ENCODE data around the gene BAG5.

BAG5 gene

GRCh38 chr14:103547455-103547940 is 15.0 kb downstream of the BAG5 start:
- DNase-seq (ENCODE audit: extremely low read depth in 1 of 2, low read depth in 1 of 2) = no peak

- peak; percentile 38 to 66 for DNase-seq (ENCODE audit: extremely low read depth in 1 of 2, low read depth in 1 of 2)
Observed at GRCh38 chr14:103546652-103547454, 15.6 kb downstream of the BAG5 start.

- DNase-seq (ENCODE audit: extremely low read depth in 1 of 2, low read depth in 1 of 2) = no peak
Observed at GRCh38 chr14:103545915-103546651, 16.4 kb downstream of the BAG5 start.

GRCh38 chr14:103545219-103545914 is 17.1 kb downstream of the BAG5 start:
- DNase-seq (ENCODE audit: extremely low read depth in 1 of 2, low read depth in 1 of 2) = no peak

GRCh38 chr14:103544388-103545218 is 17.9 kb downstream of the BAG5 start:
- no peak for DNase-seq (ENCODE audit: extremely low read depth in 1 of 2, low read depth in 1 of 2)

DNA sequence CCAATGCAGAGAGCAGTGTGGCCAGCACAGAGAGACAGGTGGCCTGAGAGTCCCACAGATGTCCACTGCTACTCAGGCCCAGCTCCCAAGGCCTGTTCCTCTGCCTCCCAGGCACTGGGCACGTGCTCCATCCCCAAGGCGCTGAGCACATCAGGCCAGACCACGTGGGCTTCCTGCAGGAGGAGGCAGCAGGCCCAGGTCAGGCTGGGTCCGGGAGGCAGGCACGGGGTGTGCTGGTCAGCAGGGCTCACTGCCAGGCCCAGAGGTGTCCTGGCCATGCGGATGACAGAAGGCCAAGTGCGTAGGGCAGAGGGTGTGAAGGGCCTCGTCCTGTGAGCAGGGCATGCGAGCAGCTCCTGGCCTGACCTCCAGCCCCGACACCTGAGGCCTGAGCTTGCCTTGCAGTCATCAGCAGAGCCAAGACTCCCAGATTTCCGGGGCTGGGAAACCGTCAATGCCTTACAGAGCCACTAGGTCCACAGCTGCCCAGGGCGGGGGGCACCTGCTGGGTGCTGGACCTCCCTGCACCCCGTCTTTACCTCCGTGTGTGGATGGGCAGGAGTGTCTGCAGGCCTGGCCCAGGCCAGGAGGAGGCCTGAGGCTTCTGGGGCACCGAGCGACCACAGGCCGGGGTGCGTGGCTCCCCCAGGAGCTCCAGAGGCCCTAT is 18.6 kb downstream of the BAG5 start:
- DNase-seq (ENCODE audit: extremely low read depth in 1 of 2, low read depth in 1 of 2) = no peak

DNA sequence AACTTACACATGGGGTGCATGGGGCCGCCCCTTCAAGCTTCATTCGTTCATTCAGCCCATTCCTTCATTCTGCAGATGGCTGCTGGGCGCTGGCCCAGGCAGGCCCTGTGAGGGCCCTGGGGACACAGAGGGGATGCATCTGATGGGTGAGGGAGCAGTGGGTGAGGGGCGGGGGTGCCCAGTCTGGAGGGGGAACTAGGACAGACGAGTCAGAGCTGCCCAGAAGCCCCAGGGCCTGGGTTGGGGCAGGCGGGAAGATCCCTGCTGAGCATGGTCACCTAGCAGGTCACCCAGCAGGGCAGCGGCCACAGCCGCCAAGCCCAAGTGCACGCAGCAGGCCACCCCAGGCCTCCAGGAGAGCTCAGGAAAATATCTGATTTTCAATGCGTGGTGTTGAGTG is 19.3 kb downstream of the BAG5 start:
- no peak for DNase-seq (ENCODE audit: extremely low read depth in 1 of 2, low read depth in 1 of 2)

DNA sequence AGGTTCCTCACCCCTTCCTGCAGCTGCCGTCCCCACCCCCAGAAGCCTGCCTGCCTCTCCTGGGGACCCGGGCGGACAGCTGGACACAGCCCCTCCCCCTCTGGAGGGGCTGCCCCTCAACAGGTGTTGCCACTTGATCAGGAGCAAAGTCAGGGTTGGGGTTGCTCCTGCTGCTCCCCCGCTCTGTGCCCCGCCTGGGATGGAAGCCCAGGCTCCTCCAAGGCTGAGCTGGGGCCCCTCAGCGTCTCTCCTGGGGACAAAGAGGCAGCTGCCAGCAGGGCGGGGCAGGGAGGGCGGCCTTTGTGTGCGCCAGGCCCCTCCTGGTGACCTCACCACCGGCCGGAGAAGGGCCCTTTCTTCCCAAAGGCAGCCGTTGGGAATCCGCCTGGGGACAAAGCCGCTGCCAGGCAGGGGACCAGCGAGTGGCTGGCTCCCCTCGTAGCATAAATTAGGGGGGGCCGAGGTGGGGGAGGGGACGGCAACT is 19.8 kb downstream of the BAG5 start:
- no peak for DNase-seq (ENCODE audit: extremely low read depth in 1 of 2, low read depth in 1 of 2)

- no peak for DNase-seq (ENCODE audit: extremely low read depth in 1 of 2, low read depth in 1 of 2)
Observed at GRCh38 chr14:103541709-103542604, 20.5 kb downstream of the BAG5 start.

GRCh38 chr14:103540821-103541708 is 21.4 kb downstream of the BAG5 start:
- DNase-seq (ENCODE audit: extremely low read depth in 1 of 2, low read depth in 1 of 2) = no peak

GRCh38 chr14:103539056-103539825 is 23.2 kb downstream of the BAG5 start:
- DNase-seq (ENCODE audit: extremely low read depth in 1 of 2, low read depth in 1 of 2) = no peak

GRCh38 chr14:103538291-103539055 is 24.0 kb downstream of the BAG5 start:
- DNase-seq (ENCODE audit: extremely low read depth in 1 of 2, low read depth in 1 of 2) = no peak

DNA sequence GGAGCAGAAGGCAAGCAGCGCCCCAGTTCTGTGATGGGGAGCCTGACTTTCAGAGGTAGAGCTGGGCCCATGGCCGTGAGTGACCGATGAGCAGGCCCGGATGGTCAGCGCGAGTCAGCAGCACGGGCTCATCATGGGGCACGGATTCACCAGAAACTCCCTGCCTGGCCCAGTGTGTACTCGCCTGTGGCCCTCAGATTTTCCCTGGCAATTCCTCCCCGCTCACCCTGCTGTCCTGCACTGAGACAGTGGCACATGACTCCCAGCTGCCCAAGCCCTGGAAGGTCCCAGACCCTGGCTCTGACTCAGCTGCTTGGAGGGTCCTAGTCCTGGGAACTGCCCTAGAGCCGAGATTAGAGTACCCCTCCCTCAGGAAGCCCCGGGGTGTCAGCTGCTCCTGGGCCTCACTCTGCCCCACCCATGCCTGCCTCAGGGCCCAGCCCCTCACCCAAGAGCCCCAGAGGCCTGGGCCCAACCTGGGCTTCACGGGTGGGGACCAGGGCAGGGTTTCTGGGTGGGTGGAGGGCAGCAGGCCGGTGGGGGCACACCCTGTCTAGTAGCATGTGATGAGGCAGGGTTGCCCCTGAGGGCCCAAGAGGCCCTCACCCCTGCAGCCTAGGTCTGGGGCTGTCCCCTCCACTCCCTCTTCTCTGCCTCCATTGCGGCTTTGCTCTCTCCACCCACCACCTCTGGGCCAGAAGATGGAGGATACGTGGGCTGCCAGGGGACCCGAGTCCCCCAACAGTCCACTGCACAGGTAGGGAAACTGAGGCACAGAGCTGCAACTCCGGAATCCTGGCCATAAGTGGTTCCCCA is 25.1 kb downstream of the BAG5 start:
- no peak for DNase-seq (ENCODE audit: extremely low read depth in 1 of 2, low read depth in 1 of 2)

DNA sequence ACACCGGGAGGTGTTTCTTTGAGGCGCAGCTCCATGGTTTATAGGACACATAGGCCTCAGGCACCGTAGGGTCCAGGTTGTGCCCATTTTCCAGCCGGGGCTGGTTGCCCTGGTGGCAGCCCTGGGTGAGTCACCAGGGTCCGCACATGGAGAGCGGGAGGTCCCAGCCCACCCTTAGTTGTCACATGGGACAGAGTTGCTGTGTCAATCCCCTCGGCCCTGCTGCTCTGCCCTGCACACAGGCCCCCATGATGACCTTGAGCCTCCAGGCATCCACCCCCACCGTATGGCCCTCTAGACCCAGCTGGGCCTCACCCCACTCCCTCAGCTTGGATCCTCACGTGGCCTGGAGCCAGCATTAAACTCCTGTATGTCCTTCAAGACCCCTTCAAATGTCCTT is 25.8 kb downstream of the BAG5 start:
- no peak for DNase-seq (ENCODE audit: extremely low read depth in 1 of 2, low read depth in 1 of 2)

DNA sequence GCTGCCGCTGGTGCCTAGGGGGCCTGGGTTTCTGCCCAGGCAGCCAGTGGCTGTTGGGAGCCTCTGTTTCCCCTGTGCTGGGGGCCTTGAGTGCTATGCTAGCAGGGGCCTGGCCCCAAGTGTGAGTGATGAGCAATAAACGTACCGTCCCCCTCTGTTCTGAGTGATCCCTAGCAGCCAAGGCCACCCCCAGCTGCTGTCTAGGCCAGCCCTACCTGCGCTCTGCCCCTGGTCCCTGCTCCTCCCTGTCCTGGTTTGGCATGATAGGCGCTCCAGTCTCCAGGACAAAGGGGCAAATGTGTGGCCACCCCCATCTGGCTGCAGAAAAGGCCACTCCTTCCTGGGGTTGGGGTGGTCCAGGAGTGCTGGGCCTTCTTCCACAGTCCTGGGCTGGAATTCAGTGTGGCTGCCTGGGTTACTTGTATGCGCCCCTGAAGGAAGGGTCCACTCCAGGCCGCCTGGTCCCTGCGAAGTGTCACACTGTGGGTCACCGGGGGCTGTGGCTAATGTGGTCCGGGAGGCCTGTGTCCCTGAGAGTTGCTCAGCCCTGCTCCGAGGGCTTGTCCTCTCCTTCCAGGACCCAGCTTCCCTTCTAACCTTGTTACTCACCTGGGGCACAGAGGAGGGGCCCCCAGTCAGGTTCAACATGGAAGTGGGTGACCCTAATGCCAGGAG is 26.4 kb downstream of the BAG5 start:
- no peak for DNase-seq (ENCODE audit: extremely low read depth in 1 of 2, low read depth in 1 of 2)
